C4-2B (cell line): Measurements from ENCODE around the gene ILDR2.

ENCODE experiments used
- ZFX ChIP-seq: fragments of 450-650 bp; IDR thresholded peaks from 2 replicates; pipeline ENCODE4 v1.6.1; 2017
- TF ChIP-seq, protein P1 (sequence below): fragments of 450-650 bp; conservative IDR thresholded peaks from 2 replicates; pipeline ENCODE4 v1.5.1; 2017; ENCODE audit warnings: mild to moderate bottlenecking

DNA sequence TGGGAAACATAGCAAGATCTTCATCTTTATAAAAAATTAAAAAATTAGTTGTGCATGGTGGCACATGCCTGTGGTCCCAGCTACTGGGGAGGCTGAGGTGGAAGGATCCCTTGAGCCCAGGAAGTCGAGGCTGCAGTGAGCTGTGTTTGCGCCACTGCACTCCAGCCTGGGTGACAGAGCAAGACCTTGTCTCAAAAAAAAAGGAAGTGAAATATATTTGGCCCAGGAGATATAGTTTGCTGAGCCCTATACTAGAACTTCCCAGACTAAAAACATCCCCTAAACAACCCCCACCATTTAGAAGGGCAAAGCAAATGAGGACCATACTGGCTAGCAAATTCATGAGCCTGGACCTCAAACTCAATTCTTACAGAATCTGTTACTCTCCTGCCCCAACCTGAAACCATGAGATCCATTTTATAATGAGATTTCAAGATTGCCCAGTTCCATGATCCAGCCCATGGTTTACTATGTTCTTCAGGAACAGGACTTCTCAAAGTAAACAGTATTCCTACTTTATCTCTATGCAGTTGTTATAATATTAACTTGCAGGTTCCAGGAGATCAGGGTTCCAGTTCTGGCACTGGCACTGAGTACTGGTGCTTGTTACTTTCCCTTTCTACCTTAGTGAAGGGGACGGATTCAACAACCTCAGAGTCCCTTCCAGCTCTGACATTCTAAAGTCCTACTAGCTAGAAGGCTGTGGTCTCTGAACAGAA lies 50.4 kb downstream of the ILDR2 start:
- TF ChIP-seq, protein P1, sequence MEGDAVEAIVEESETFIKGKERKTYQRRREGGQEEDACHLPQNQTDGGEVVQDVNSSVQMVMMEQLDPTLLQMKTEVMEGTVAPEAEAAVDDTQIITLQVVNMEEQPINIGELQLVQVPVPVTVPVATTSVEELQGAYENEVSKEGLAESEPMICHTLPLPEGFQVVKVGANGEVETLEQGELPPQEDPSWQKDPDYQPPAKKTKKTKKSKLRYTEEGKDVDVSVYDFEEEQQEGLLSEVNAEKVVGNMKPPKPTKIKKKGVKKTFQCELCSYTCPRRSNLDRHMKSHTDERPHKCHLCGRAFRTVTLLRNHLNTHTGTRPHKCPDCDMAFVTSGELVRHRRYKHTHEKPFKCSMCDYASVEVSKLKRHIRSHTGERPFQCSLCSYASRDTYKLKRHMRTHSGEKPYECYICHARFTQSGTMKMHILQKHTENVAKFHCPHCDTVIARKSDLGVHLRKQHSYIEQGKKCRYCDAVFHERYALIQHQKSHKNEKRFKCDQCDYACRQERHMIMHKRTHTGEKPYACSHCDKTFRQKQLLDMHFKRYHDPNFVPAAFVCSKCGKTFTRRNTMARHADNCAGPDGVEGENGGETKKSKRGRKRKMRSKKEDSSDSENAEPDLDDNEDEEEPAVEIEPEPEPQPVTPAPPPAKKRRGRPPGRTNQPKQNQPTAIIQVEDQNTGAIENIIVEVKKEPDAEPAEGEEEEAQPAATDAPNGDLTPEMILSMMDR = no peak
- no peak for TF ChIP-seq ZFX
